Caco-2 (cell line): ENCODE results near the gene KLF3. TPM values are rescaled to one million over a fixed set of nuclear protein-coding genes. Genes with fewer than 3 reads are reported as not detected.
"Not testable (repeated sequence)": the region's sequence is repeated elsewhere in the genome, so short reads cannot be mapped to it uniquely, and the experiment has no call there.

ENCODE experiments used
- BruUV-seq: library from RNA; stranded (reverse); fragments of 400-500 nt; replicated peaks from 2 replicates; lab custom pipeline; 2021; lab: Mats Ljungman, UMichigan
- CTCF ChIA-PET: fragments of 300-600 bp; sonication (Branson Sonifier 250); formaldehyde crosslinking; loops from one replicate; lab custom pipeline; 2022; ENCODE audit warnings: antibody characterized with exemption; lab: Charles Lee
- POLR2A ChIA-PET: fragments of 300-600 bp; sonication (Branson Sonifier 250); formaldehyde crosslinking; loops from one replicate; lab custom pipeline; 2022; ENCODE audit warnings: antibody characterized with exemption; lab: Charles Lee
- DNase-seq, 2 experiments: peaks; one replicate each; pipeline versions ENCODE4 v3.0.0 to v3.0.0-alpha.2; 2020 to 2022
- H3K27me3 ChIP-seq: replicated peaks from 2 replicates; pipeline ENCODE4 v1.6.0; 2011; ENCODE audit warnings: low read length; ENCODE audit not compliant: control insufficient read depth, insufficient read depth
- H3K36me3 ChIP-seq: 2 replicates; pipeline ENCODE4 v1.5.1; 2011; ENCODE audit warnings: low read length; ENCODE audit not compliant: control insufficient read depth, insufficient read depth
- H3K4me1 ChIP-seq: fragments of 250-450 bp; sonication (Bioruptor Pico); 2 replicates; pipeline ENCODE4 v1.5.1; 2020; ENCODE audit warnings: mild to moderate bottlenecking
- H3K4me3 ChIP-seq: 2 replicates; pipeline ENCODE4 v1.5.1; 2011; ENCODE audit warnings: low read depth, mild to moderate bottlenecking, control low read depth, low read length
- H3K9me3 ChIP-seq: fragments of 250-450 bp; sonication (Bioruptor Pico); 2 replicates; pipeline ENCODE4 v1.5.1; 2020; ENCODE audit warnings: mild to moderate bottlenecking, moderate library complexity
- H3K27ac Mint-ChIP-seq: one replicate; pipeline ENCODE4 v1.8.0; 2022; ENCODE audit warnings: mixed read lengths; ENCODE audit not compliant: unreplicated experiment
- H3K27me3 Mint-ChIP-seq: one replicate; pipeline ENCODE4 v1.8.0; 2022; ENCODE audit warnings: mixed read lengths; ENCODE audit not compliant: insufficient read depth, unreplicated experiment
- H3K36me3 Mint-ChIP-seq: one replicate; pipeline ENCODE4 v1.8.0; 2022; ENCODE audit warnings: mild to moderate bottlenecking, mixed read lengths; ENCODE audit not compliant: insufficient read depth, unreplicated experiment
- H3K4me1 Mint-ChIP-seq: one replicate; pipeline ENCODE4 v1.8.0; 2022; ENCODE audit warnings: low read depth, mixed read lengths; ENCODE audit not compliant: unreplicated experiment
- H3K4me3 Mint-ChIP-seq: one replicate; pipeline ENCODE4 v1.8.0; 2022; ENCODE audit warnings: mild to moderate bottlenecking, moderate library complexity, mixed read lengths; ENCODE audit not compliant: unreplicated experiment
- H3K9me3 Mint-ChIP-seq: one replicate; pipeline ENCODE4 v1.8.0; 2022; ENCODE audit warnings: mixed read lengths; ENCODE audit not compliant: unreplicated experiment
- intact Hi-C: fragments of 100-400 bp; cut with micrococcal nuclease; formaldehyde crosslinking; loops from one replicate; pipeline ENCODE4 v1.10.0; 2022; ENCODE audit not compliant: unreplicated experiment
- total RNA-seq: library from RNA; stranded (reverse); gene quantifications from 2 replicates; pipeline ENCODE4 v1.2.3, GENCODE V29; 2022
- TF ChIP-seq, protein P1 (sequence below), 2 experiments: fragments of 200-600 bp in 1 of 2; IDR thresholded peaks; 1 replicate in 1 of 2; 2 replicates in 1 of 2; pipeline versions ENCODE4 v1.5.1 to v1.8.0; 2011 to 2022; ENCODE audit warnings: antibody characterized with exemption in 1 of 2, control low read depth in 1 of 2, inconsistent platforms in 1 of 2, low read depth in 1 of 2, low read length in 1 of 2, mild to moderate bottlenecking in 1 of 2, moderate library complexity in 1 of 2; ENCODE audit not compliant: insufficient read depth in 1 of 2, severe bottlenecking in 1 of 2, unreplicated experiment in 1 of 2

The KLF3 gene
- total RNA-seq, 1 experiment from 2014 or later = 34.8 TPM

DNA sequence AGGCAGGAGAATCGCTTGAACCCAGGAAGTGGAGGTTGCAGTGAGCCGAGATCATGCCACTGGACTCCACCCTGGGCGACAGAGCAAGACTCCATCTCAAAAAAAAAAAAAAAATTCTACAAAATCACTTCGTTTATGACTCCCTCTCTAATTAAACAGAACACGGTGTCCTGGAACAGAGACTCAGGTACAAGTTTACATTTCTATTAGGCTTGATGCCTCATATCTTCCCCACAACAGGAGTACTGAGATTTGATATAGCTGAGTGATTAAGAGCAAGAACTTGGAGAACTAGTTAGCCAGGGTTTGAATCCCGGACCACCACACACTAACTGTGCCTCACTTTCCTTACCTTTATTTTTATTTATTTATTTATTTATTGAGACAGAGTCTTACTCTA is 42.2 kb upstream of the KLF3 start:
- peak overlapping the region; percentile 65 for H3K4me3 Mint-ChIP-seq
- H3K27ac Mint-ChIP-seq = peak overlapping the region; percentile 65
- H3K4me1 Mint-ChIP-seq = peaks cover 21% of the 10 kb centered on the region
- peaks cover 7% of the 10 kb centered on the region for H3K9me3 Mint-ChIP-seq
- POLR2A ChIA-PET = interaction anchor here (0.6 kb wide), 1 partner anchor 41 kb away, joined by 3 read pairs; no protein-coding TSS in a partner anchor
- no peaks in the 10 kb centered on the region for H3K27me3 Mint-ChIP-seq
- CTCF ChIA-PET = interaction anchor here (0.7 to 1.3 kb wide), 3 partner anchors 302 to 461 kb away, joined by 3 read pairs; no protein-coding TSS in a partner anchor
- Histone ChIP-seq H3K4me3 (no peak overlapping the region), H3K27me3 (no peaks in the 10 kb centered on the region), H3K4me1 (peaks cover 23% of the 10 kb centered on the region), H3K36me3 (no peaks in the 10 kb centered on the region), H3K9me3 (no peaks in the 10 kb centered on the region)
- no peak for DNase-seq
- no TSS peak for BruUV-seq
- TF ChIP-seq, protein P1, sequence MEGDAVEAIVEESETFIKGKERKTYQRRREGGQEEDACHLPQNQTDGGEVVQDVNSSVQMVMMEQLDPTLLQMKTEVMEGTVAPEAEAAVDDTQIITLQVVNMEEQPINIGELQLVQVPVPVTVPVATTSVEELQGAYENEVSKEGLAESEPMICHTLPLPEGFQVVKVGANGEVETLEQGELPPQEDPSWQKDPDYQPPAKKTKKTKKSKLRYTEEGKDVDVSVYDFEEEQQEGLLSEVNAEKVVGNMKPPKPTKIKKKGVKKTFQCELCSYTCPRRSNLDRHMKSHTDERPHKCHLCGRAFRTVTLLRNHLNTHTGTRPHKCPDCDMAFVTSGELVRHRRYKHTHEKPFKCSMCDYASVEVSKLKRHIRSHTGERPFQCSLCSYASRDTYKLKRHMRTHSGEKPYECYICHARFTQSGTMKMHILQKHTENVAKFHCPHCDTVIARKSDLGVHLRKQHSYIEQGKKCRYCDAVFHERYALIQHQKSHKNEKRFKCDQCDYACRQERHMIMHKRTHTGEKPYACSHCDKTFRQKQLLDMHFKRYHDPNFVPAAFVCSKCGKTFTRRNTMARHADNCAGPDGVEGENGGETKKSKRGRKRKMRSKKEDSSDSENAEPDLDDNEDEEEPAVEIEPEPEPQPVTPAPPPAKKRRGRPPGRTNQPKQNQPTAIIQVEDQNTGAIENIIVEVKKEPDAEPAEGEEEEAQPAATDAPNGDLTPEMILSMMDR (IDR thresholded peaks at IDR 0.05; ENCODE audit: insufficient read depth in 1 of 2, low read depth in 1 of 2, low read length in 1 of 2, severe bottlenecking in 1 of 2, unreplicated experiment in 1 of 2) = no peak
- intact Hi-C loops = loop anchor here (1.0 to 5.0 kb wide), 5 partner anchors 45 to 345 kb away; no protein-coding TSS in a partner anchor
- H3K36me3 Mint-ChIP-seq = no peaks in the 10 kb centered on the region

DNA sequence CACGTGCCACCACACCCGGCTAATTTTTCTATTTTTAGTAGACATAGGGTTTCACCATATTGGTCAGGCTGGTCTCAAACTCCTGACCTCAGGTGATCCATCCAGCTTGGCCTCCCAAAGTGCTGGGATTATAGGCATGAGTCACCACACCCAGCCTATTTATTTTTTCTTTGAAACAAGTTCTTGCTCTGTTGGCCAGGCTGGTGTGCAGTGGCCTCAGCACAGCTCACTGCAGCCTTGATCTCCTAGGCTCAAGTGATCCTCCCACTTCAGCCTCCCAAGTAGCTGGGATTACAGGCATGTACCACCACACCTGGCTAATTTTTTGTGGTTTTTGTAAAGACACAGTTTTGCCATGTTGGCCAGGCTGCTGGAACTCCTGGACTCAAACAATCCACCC is 41.7 kb upstream of the KLF3 start:
- H3K27me3 Mint-ChIP-seq, H3K27ac Mint-ChIP-seq, BruUV-seq, H3K9me3 Mint-ChIP-seq, CTCF ChIA-PET, H3K9me3 ChIP-seq, H3K36me3 ChIP-seq, H3K4me3 ChIP-seq, H3K27me3 ChIP-seq, H3K36me3 Mint-ChIP-seq, H3K4me3 Mint-ChIP-seq, DNase-seq: not testable (repeated sequence)
- intact Hi-C loops = loop anchor here (5.0 kb wide), 1 partner anchor 345 kb away; no protein-coding TSS in a partner anchor
- peaks cover 23% of the 10 kb centered on the region for H3K4me1 ChIP-seq
- peaks cover 21% of the 10 kb centered on the region for H3K4me1 Mint-ChIP-seq
- POLR2A ChIA-PET = interaction anchor here (0.6 kb wide), 1 partner anchor 40 kb away, joined by 3 read pairs; no protein-coding TSS in a partner anchor

DNA sequence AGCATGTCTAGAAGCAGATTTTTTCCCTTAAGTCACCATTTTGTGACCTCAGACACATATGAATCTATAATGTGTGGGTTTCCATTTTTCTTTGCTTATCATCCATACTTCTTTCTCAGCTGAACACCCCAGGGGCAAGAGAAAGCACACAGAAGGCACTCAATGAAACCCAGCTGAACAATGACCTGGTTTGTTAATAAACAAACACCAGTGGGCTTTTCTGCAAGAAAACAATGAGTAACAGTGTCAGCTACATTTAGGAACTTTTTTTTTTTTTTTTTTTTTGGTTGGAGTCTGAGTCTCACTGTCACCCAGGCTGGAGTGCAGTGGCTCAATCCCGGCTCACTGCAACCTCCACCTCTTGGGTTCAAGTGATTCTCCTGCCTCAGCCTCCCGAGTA is 40.7 kb upstream of the KLF3 start:
- Histone ChIP-seq H3K36me3 (no peaks in the 10 kb centered on the region), H3K4me3 (no peak overlapping the region), H3K4me1 (peaks cover 23% of the 10 kb centered on the region), H3K27me3 (no peaks in the 10 kb centered on the region), H3K9me3 (no peaks in the 10 kb centered on the region)
- H3K9me3 Mint-ChIP-seq = no peaks in the 10 kb centered on the region
- intact Hi-C loops = loop anchor here (5.0 kb wide), 1 partner anchor 346 kb away; no protein-coding TSS in a partner anchor
- H3K4me1 Mint-ChIP-seq = peaks cover 21% of the 10 kb centered on the region
- ChIA-PET POLR2A (no interaction called here), CTCF (interaction anchor here (0.6 kb wide), 1 partner anchor 443 kb away, joined by 3 read pairs; no protein-coding TSS in a partner anchor)
- TF ChIP-seq, protein P1 (IDR thresholded peaks at IDR 0.05; ENCODE audit: insufficient read depth in 1 of 2, low read depth in 1 of 2, low read length in 1 of 2, severe bottlenecking in 1 of 2, unreplicated experiment in 1 of 2) = no peak
- no peaks in the 10 kb centered on the region for H3K27me3 Mint-ChIP-seq
- DNase-seq = no peak
- no TSS peak for BruUV-seq
- H3K27ac Mint-ChIP-seq = no peak overlapping the region
- H3K4me3 Mint-ChIP-seq = no peak overlapping the region
- H3K36me3 Mint-ChIP-seq = no peaks in the 10 kb centered on the region
